ENCODE measurements around the gene NOSTRIN. TPM values are rescaled to one million over a fixed set of nuclear protein-coding genes. Genes with fewer than 3 reads are reported as not detected.

The NOSTRIN gene, protein sequence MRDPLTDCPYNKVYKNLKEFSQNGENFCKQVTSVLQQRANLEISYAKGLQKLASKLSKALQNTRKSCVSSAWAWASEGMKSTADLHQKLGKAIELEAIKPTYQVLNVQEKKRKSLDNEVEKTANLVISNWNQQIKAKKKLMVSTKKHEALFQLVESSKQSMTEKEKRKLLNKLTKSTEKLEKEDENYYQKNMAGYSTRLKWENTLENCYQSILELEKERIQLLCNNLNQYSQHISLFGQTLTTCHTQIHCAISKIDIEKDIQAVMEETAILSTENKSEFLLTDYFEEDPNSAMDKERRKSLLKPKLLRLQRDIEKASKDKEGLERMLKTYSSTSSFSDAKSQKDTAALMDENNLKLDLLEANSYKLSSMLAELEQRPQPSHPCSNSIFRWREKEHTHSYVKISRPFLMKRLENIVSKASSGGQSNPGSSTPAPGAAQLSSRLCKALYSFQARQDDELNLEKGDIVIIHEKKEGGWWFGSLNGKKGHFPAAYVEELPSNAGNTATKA
- 10 to 100 TPM in 6 of 7 donors, 1 to 10 TPM in 1; 10.0 to 29.8 (median 19.7) TPM for total RNA-seq
- 10 to 100 TPM; 21.8 to 28.7 TPM for polyA plus RNA-seq
- long read RNA-seq, donor 1, transcript NOSTRIN-201 (16 exons, 2,294 nt) = major isoform, 37 of 57 reads
- long read RNA-seq, donor 1, partial matches to known transcripts = 6 of 57 reads
- long read RNA-seq, donor 1, other reads (novel, unspliced or antisense) = 13 of 57 reads
- long read RNA-seq, donor 2 = 0 reads
- long read RNA-seq, donor 3, transcript NOSTRIN-201 (16 exons, 2,294 nt) = major isoform, 8 of 12 reads
- long read RNA-seq, donor 3, partial matches to known transcripts = 0 of 12 reads
- long read RNA-seq, donor 3, other reads (novel, unspliced or antisense) = 4 of 12 reads

DNA sequence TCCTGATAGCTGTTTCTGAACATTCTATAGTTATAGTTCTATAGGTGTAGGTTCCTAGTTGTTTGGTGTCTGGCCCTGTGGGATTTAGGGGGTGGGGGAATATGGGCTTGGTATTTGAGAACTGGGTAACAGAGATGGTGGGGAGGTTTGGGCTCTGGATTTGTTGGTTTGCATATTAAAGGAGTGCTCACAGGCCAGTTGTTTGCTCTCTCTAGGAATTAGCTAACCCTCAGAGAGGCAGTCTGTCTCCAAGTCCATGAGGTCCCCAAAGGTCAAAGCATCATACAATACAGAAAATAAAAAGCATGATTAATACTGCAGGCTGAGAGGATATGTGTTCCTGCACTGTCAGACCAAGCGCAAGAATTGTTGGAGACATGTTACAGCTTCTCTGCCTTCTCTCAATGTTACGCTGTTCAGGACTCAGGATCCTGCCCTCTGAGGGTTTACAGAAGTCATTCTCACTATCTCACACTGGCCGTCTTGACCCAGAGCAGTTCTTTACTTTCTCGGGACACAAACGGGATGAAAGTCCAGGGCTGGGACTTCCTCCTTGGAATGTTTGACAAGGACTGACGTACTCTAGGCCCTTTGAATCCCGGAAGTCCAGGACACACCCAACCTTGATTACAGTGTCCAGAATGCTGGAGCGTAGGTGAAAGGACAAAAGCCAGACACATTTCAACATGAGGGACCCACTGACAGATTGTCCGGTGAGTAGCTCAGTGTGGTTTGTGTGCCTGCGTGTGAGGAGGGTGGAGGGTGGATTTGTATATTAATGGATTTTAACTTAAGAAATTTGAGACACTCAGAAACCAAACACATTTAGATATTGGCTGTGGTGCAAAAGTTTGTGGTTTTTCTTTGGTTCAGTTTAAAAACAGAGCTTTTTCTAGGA is at the start of gene NOSTRIN:
TSS of gene NOSTRIN (plus strand) at position 677 of the 898 bp plus-strand sequence. CDS start at position 687, 10 bp downstream.
- WGBS, 3 donors = 17 to 26% (median 20%) methylated on average over 10 of the region's 10 CpGs
- TF ChIP-seq, protein P1, sequence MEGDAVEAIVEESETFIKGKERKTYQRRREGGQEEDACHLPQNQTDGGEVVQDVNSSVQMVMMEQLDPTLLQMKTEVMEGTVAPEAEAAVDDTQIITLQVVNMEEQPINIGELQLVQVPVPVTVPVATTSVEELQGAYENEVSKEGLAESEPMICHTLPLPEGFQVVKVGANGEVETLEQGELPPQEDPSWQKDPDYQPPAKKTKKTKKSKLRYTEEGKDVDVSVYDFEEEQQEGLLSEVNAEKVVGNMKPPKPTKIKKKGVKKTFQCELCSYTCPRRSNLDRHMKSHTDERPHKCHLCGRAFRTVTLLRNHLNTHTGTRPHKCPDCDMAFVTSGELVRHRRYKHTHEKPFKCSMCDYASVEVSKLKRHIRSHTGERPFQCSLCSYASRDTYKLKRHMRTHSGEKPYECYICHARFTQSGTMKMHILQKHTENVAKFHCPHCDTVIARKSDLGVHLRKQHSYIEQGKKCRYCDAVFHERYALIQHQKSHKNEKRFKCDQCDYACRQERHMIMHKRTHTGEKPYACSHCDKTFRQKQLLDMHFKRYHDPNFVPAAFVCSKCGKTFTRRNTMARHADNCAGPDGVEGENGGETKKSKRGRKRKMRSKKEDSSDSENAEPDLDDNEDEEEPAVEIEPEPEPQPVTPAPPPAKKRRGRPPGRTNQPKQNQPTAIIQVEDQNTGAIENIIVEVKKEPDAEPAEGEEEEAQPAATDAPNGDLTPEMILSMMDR (IDR thresholded peaks at IDR 0.05) = no peak
- no peak for TF ChIP-seq EP300 (IDR thresholded peaks at IDR 0.05)
- no peak for TF ChIP-seq POLR2A (IDR thresholded peaks at IDR 0.05)
- peak in 4 of 5 donors; percentile 19 to 35 (median 32) for DNase-seq
- intact Hi-C loops (cut with DNase I) = no loop called here
- H3K4me1 ChIP-seq (ENCODE audit: insufficient read depth) = peaks cover 7% of the 10 kb centered on the region
- peak within 1 kb of the TSS; percentile 12 for H3K4me3 ChIP-seq
- no peaks in the 10 kb centered on the region for H3K36me3 ChIP-seq
- no peaks in the 10 kb centered on the region for H3K9me3 ChIP-seq
- H3K27ac ChIP-seq = peak within 1 kb of the TSS in 1 of 2 donors; percentile 70
- H3K27me3 ChIP-seq = no peaks in the 10 kb centered on the region

DNA sequence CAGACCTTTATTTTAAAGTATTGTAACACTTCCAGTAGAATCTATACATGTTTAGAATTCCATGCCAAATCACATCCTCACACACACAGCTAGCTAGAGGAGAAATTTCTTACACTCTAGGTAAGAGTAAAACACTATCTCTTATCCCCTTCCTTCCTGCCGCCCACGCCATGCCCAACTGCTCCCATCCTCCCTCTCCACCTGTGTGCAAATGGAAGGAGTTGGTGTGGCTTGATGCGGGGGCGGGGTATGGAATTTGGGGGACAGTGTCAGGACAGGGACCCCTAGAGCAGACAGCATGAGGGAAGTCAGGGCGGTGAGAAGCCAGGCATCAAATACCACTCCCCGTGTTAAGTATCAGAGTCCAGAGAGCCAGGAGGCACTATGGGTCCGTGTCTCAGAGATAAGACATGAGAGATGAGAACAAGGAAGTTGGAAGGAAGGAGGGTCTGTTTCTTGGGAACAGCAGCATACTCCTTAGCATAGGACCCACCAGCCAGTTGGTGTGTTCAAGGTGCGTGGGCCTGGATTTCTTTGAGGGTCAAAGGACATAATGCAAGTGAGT is 48.6 kb upstream of the NOSTRIN start:
- Histone ChIP-seq H3K27me3 (no peaks in the 10 kb centered on the region), H3K4me3 (no peak overlapping the region), H3K4me1 (ENCODE audit: insufficient read depth) (no peaks in the 10 kb centered on the region), H3K36me3 (no peaks in the 10 kb centered on the region), H3K9me3 (no peaks in the 10 kb centered on the region), H3K27ac (no peak overlapping the region)
- DNase-seq = no peak
- TF ChIP-seq EP300 (IDR thresholded peaks at IDR 0.05) = no peak
- TF ChIP-seq, protein P1 (IDR thresholded peaks at IDR 0.05) = no peak
- no peak for TF ChIP-seq POLR2A (IDR thresholded peaks at IDR 0.05)
- 95 to 97% (median 97%) methylated on average over 8 of the region's 8 CpGs for WGBS, 3 donors
- intact Hi-C loops (cut with DNase I) = no loop called here

DNA sequence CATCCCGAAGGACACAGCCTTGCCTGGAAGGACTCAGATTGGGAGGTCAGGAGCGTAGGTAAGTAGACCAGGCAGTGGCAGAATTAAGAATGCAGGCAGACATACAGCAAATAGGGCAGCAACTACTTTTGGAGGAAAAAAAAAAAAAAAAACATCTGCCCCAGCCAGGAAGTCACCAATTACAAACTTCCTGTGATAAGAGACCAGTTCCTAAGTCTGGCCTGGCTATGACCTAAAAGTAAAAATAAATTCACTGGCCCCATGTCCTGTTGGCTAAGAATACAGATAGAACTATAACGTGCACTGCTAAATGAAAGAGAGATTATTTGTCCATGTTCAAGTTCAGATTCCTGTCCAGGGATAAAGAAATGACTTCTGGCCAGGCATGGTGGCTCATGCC is 45.2 kb upstream of the NOSTRIN start:
- no peak overlapping the region for H3K27ac ChIP-seq
- intact Hi-C loops (cut with DNase I) = loop anchor here in 3 of 4 donors (5.0 kb wide), 2 partner anchors 410 to 415 kb away; no protein-coding TSS in a partner anchor

More for the DNA sequence above, 45.2 kb upstream of the NOSTRIN start:
- Histone ChIP-seq H3K36me3 (no peaks in the 10 kb centered on the region), H3K9me3 (no peaks in the 10 kb centered on the region), H3K4me3 (no peak overlapping the region), H3K27me3 (no peaks in the 10 kb centered on the region), H3K4me1 (ENCODE audit: insufficient read depth) (no peaks in the 10 kb centered on the region)
- WGBS, 3 donors = 72 to 76% (median 72%) methylated on average over 3 of the region's 3 CpGs
- DNase-seq = no peak
- TF ChIP-seq, protein P1 (IDR thresholded peaks at IDR 0.05) = no peak
- TF ChIP-seq POLR2A (IDR thresholded peaks at IDR 0.05) = no peak
- TF ChIP-seq EP300 (IDR thresholded peaks at IDR 0.05) = no peak

All from ovary (tissue), 10 donors.